GM23338 (cell line): ENCODE results near the gene ADAT2. TPM values are rescaled to one million over a fixed set of nuclear protein-coding genes. Genes with fewer than 3 reads are reported as not detected.

Experiments used
- ATAC-seq: fragments of 200-7000 bp; cut with Tn5 transposase; 3 replicates; pipeline ENCODE4 v1.9.1; 2020
- DNase-seq: peaks from one replicate; pipeline ENCODE4 v3.0.0-alpha.2; 2015; ENCODE audit warnings: low spot score
- H2AFZ ChIP-seq: fragments of 200-600 bp; sonication (generic); 2 replicates; pipeline ENCODE4 v1.8.0; 2016; ENCODE audit warnings: antibody characterized with exemption, mild to moderate bottlenecking, moderate library complexity
- H3F3A ChIP-seq: fragments of 200-600 bp; sonication (generic); replicated peaks from 2 replicates; pipeline ENCODE4 v1.8.0; 2017; ENCODE audit warnings: antibody characterized with exemption, mixed run types, low read depth
- H3K27ac ChIP-seq: fragments of 200-600 bp; sonication (generic); 2 replicates; pipeline ENCODE4 v1.6.1; 2016; ENCODE audit warnings: low read depth
- H3K27me3 ChIP-seq: fragments of 200-600 bp; sonication (generic); 2 replicates; pipeline ENCODE4 v1.8.0; 2016; ENCODE audit warnings: mild to moderate bottlenecking, mixed run types, moderate library complexity; ENCODE audit not compliant: insufficient read depth
- H3K36me3 ChIP-seq: fragments of 200-600 bp; sonication (generic); 2 replicates; pipeline ENCODE4 v1.8.0; 2016; ENCODE audit warnings: mild to moderate bottlenecking; ENCODE audit not compliant: insufficient read depth
- H3K4me1 ChIP-seq: fragments of 200-600 bp; sonication (generic); 2 replicates; pipeline ENCODE4 v1.8.0; 2016; ENCODE audit warnings: mild to moderate bottlenecking, moderate library complexity; ENCODE audit not compliant: insufficient read depth
- H3K4me2 ChIP-seq: fragments of 200-600 bp; sonication (generic); 2 replicates; pipeline ENCODE4 v1.7.1; 2017; ENCODE audit warnings: mixed run types
- H3K4me3 ChIP-seq: fragments of 200-600 bp; sonication (generic); 2 replicates; pipeline ENCODE4 v1.6.1; 2016; ENCODE audit warnings: mixed run types
- H3K79me2 ChIP-seq: fragments of 200-600 bp; sonication (generic); replicated peaks from 2 replicates; pipeline ENCODE4 v1.8.0; 2017; ENCODE audit warnings: mild to moderate bottlenecking; ENCODE audit not compliant: insufficient read depth
- H3K9me2 ChIP-seq: fragments of 200-600 bp; sonication (generic); 2 replicates; pipeline ENCODE4 v1.8.0; 2017; ENCODE audit not compliant: insufficient read depth
- H4K20me1 ChIP-seq: fragments of 200-600 bp; sonication (generic); replicated peaks from 2 replicates; pipeline ENCODE4 v1.8.0; 2017; ENCODE audit warnings: mild to moderate bottlenecking; ENCODE audit not compliant: insufficient read depth
- H3K27ac Mint-ChIP-seq: 2 replicates; pipeline ENCODE4 v1.8.0; 2020; ENCODE audit warnings: inconsistent platforms, mild to moderate bottlenecking, moderate library complexity, mixed read lengths
- H3K27me3 Mint-ChIP-seq: 3 replicates; pipeline ENCODE4 v1.8.0; 2022; ENCODE audit warnings: low read depth, mild to moderate bottlenecking, moderate library complexity, mixed read lengths, inconsistent platforms; ENCODE audit not compliant: insufficient read depth, poor library complexity
- H3K36me3 Mint-ChIP-seq: 3 replicates; pipeline ENCODE4 v1.8.0; 2021; ENCODE audit warnings: low read depth, mild to moderate bottlenecking, inconsistent platforms, moderate library complexity, mixed read lengths
- H3K4me1 Mint-ChIP-seq: 3 replicates; pipeline ENCODE4 v1.8.0; 2020; ENCODE audit warnings: mild to moderate bottlenecking, inconsistent platforms, mixed read lengths
- H3K4me3 Mint-ChIP-seq: 3 replicates; pipeline ENCODE4 v1.8.0; 2021; ENCODE audit warnings: moderate library complexity, mild to moderate bottlenecking, inconsistent platforms, mixed read lengths
- H3K9me3 Mint-ChIP-seq: 3 replicates; pipeline ENCODE4 v1.8.0; 2020; ENCODE audit warnings: moderate library complexity, mild to moderate bottlenecking, inconsistent platforms, mixed read lengths
- CREB1 ChIP-seq: fragments of 250-450 bp; sonication (Bioruptor Pico); IDR thresholded peaks from 2 replicates; pipeline ENCODE4 v1.5.0; 2020; ENCODE audit warnings: low read depth, mild to moderate bottlenecking, moderate library complexity
- EZH2 ChIP-seq: fragments of 200-600 bp; sonication (generic); IDR thresholded peaks from one replicate; pipeline ENCODE4 v1.8.0; 2017; ENCODE audit warnings: antibody characterized with exemption, mild to moderate bottlenecking, low read depth; ENCODE audit not compliant: unreplicated experiment
- EZH2phosphoT487 ChIP-seq: fragments of 200-600 bp; sonication (generic); IDR thresholded peaks from one replicate; pipeline ENCODE4 v1.8.1; 2018; ENCODE audit warnings: antibody characterized with exemption; ENCODE audit not compliant: unreplicated experiment
- JUNB ChIP-seq: IDR thresholded peaks from one replicate; pipeline ENCODE4 v1.6.1; 2016; ENCODE audit warnings: antibody characterized with exemption; ENCODE audit not compliant: unreplicated experiment
- NANOG ChIP-seq: IDR thresholded peaks from 2 replicates; pipeline ENCODE4 v1.6.1; 2016; ENCODE audit warnings: antibody characterized with exemption, borderline replicate concordance
- STAT1 ChIP-seq: IDR thresholded peaks from one replicate; pipeline ENCODE4 v1.6.1; 2016; ENCODE audit warnings: antibody characterized with exemption; ENCODE audit not compliant: unreplicated experiment
- ZNF331 ChIP-seq: fragments of 250-450 bp; sonication (Bioruptor Pico); IDR thresholded peaks from 2 replicates; pipeline ENCODE4 v1.5.0; 2020; ENCODE audit warnings: low read depth, mild to moderate bottlenecking, moderate library complexity
- polyA plus RNA-seq: library from polyadenylated mRNA; unstranded; fragments of >200 nt; fragmentation: Nextera tagmentation; extraction: Ambion mirVana; gene quantifications from 2 replicates; pipeline ENCODE4 v1.2.1, GENCODE V29; 2016
- total RNA-seq: library from RNA; depleted of rRNA; stranded (reverse); fragments of >200 nt; shearing (Covaris generic); gene quantifications from 2 replicates; pipeline ENCODE4 v1.2.3, GENCODE V29; 2014
- TF ChIP-seq, protein P1 (sequence below): IDR thresholded peaks from 2 replicates; pipeline ENCODE4 v1.6.1; 2016; ENCODE audit warnings: antibody characterized with exemption

The ADAT2 gene
- total and polyA plus RNA-seq, 2 experiments from 2014 or later, result 7.4 to 13.7 TPM

DNA sequence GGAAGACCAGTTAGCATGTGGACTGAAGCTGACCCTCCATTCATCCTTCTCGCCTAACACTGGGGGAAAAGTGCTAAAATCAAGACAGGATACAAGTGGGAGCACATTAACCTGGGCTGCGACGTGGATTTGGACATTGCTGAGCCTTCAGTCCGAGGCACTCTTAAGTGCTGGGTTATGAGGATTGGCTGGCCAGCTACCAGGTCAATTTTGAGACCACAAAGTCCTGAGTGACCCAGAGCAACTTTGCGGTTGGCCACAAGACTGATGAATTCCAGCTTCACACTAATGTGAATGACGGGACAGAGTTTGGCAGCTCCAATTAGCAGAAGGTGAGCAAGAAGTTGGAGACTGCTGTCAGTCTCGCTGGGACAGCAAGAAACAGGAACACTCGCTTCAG, 40.3 kb upstream of the ADAT2 start:
- Histone ChIP-seq H3K9me2 (no peaks in the 10 kb centered on the region), H4K20me1 (0 out of 2 replicates have a peak, but pooled peaks cover 3% of the 10 kb centered on the region), H3K4me3 (no peak overlapping the region), H3K36me3 (no peaks in the 10 kb centered on the region), H3K4me2 (no peak overlapping the region), H3K79me2 (no peaks in the 10 kb centered on the region), H3K27ac (no peak overlapping the region), H2AFZ (no peak overlapping the region), H3F3A (no peaks in the 10 kb centered on the region), H3K27me3 (no peaks in the 10 kb centered on the region), H3K4me1 (no peaks in the 10 kb centered on the region)
- no peak overlapping the region for H3K27ac Mint-ChIP-seq
- DNase-seq (no peak), ATAC-seq (no peak)
- H3K36me3 Mint-ChIP-seq, result peaks cover 2% of the 10 kb centered on the region; the same call in 1 of the 3 replicates
- H3K27me3 Mint-ChIP-seq, result no peaks in the 10 kb centered on the region
- no peak overlapping the region for H3K4me3 Mint-ChIP-seq
- H3K4me1 Mint-ChIP-seq, result no peaks in the 10 kb centered on the region
- no peaks in the 10 kb centered on the region for H3K9me3 Mint-ChIP-seq
- TF ChIP-seq EZH2 (no peak), NANOG (no peak)

DNA sequence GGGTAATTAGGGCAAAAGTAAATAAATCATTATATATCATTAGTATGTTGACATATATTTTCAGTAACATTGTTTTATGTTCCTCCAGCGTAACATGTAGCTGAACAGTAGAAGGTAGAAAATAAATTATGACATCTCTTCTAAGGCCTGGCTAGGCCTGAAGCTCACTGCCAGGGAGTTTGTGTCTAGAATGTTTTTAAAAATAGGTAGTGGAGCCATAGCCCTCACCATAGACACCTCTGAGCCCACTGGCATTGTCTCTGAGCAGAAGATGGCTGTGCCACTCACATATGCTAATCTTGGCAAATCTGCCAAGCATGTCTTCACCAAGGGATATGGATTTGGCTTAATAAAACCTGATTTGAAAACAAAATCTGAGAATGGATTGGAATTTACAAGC, 39.7 kb upstream of the ADAT2 start:
- Mint-ChIP-seq H3K27me3 (no peaks in the 10 kb centered on the region), H3K4me1 (no peaks in the 10 kb centered on the region), H3K36me3 (peaks cover 2% of the 10 kb centered on the region; the same call in 1 of the 3 replicates), H3K9me3 (no peaks in the 10 kb centered on the region), H3K27ac (no peak overlapping the region), H3K4me3 (no peak overlapping the region)
- Histone ChIP-seq H3F3A (no peaks in the 10 kb centered on the region), H3K27me3 (no peaks in the 10 kb centered on the region), H3K79me2 (no peaks in the 10 kb centered on the region), H3K9me2 (no peaks in the 10 kb centered on the region), H3K4me2 (no peak overlapping the region), H3K4me3 (no peak overlapping the region), H2AFZ (no peak overlapping the region), H3K36me3 (no peaks in the 10 kb centered on the region), H3K4me1 (no peaks in the 10 kb centered on the region), H4K20me1 (0 out of 2 replicates have a peak, but pooled peaks cover 3% of the 10 kb centered on the region), H3K27ac (no peak overlapping the region)
- DNase-seq (no peak), ATAC-seq (no peak)
- TF ChIP-seq, protein P1, sequence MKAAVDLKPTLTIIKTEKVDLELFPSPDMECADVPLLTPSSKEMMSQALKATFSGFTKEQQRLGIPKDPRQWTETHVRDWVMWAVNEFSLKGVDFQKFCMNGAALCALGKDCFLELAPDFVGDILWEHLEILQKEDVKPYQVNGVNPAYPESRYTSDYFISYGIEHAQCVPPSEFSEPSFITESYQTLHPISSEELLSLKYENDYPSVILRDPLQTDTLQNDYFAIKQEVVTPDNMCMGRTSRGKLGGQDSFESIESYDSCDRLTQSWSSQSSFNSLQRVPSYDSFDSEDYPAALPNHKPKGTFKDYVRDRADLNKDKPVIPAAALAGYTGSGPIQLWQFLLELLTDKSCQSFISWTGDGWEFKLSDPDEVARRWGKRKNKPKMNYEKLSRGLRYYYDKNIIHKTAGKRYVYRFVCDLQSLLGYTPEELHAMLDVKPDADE, result no peak
- TF ChIP-seq ZNF331 (CRISPR knock-in tag), result no peak
- no peak for TF ChIP-seq EZH2phosphoT487
- TF ChIP-seq CREB1 (CRISPR knock-in tag), result no peak
- no peak for TF ChIP-seq STAT1

GRCh38 chr6:143486752-143487151, 36.3 kb upstream of the ADAT2 start:
- H3K4me3 Mint-ChIP-seq, result no peak overlapping the region
- DNase-seq (no peak), ATAC-seq (no peak)
- Histone ChIP-seq H3K4me2 (no peak overlapping the region), H3K4me1 (no peaks in the 10 kb centered on the region), H3K27ac (no peak overlapping the region), H3K27me3 (no peaks in the 10 kb centered on the region), H3K36me3 (no peaks in the 10 kb centered on the region), H2AFZ (no peak overlapping the region), H4K20me1 (no peaks in the 10 kb centered on the region), H3K79me2 (no peaks in the 10 kb centered on the region), H3F3A (no peaks in the 10 kb centered on the region), H3K9me2 (no peaks in the 10 kb centered on the region), H3K4me3 (no peak overlapping the region)
- TF ChIP-seq EZH2phosphoT487, result no peak
- no peak for TF ChIP-seq JUNB
- TF ChIP-seq, protein P1, result no peak
- no peak for TF ChIP-seq EZH2
- no peaks in the 10 kb centered on the region for H3K4me1 Mint-ChIP-seq
- H3K9me3 Mint-ChIP-seq, result no peaks in the 10 kb centered on the region
- no peak overlapping the region for H3K27ac Mint-ChIP-seq
- no peaks in the 10 kb centered on the region for H3K36me3 Mint-ChIP-seq
- H3K27me3 Mint-ChIP-seq, result no peaks in the 10 kb centered on the region
